HCT116 (cell line): Measurements from ENCODE around the gene FAM118A.

Source experiments
- CEBPB ChIP-seq: IDR thresholded peaks from 2 replicates; pipeline ENCODE4 v1.6.1; 2012; ENCODE audit warnings: low read depth
- ELF1 ChIP-seq: IDR thresholded peaks from 2 replicates; pipeline ENCODE4 v1.6.1; 2012; ENCODE audit warnings: low read depth, borderline replicate concordance
- EZH2 ChIP-seq: fragments of 200-600 bp; sonication (generic); IDR thresholded peaks from 2 replicates; pipeline ENCODE4 v1.6.1; 2017; ENCODE audit warnings: antibody characterized with exemption, mixed run types
- POLR2A ChIP-seq: IDR thresholded peaks from 2 replicates; pipeline ENCODE4 v1.7.0; 2011; ENCODE audit warnings: borderline replicate concordance; ENCODE audit not compliant: insufficient read depth, insufficient read length; ENCODE audit errors: extremely low read depth
- POLR2AphosphoS5 ChIP-seq: IDR thresholded peaks from 2 replicates; pipeline ENCODE4 v1.6.1; 2011; ENCODE audit warnings: mild to moderate bottlenecking, low read depth, low read length, moderate library complexity
- RAD21 ChIP-seq: IDR thresholded peaks from 2 replicates; pipeline ENCODE4 v1.6.1; 2012; ENCODE audit warnings: low read depth, mild to moderate bottlenecking
- SIN3A ChIP-seq: IDR thresholded peaks from 2 replicates; pipeline ENCODE4 v1.6.1; 2012; ENCODE audit warnings: low read depth
- SRF ChIP-seq: IDR thresholded peaks from 2 replicates; pipeline ENCODE4 v1.6.1; 2012; ENCODE audit warnings: low read depth
- TCF7L2 ChIP-seq: IDR thresholded peaks from 2 replicates; pipeline ENCODE4 v1.7.0; 2011; ENCODE audit warnings: borderline replicate concordance, inconsistent platforms; ENCODE audit not compliant: insufficient read depth, insufficient read length; ENCODE audit errors: extremely low read depth
- ZNF274 ChIP-seq: fragments of 200-500 bp; sonication (Bioruptor generic); IDR thresholded peaks from 2 replicates; pipeline ENCODE4 v1.6.1; 2014; ENCODE audit warnings: mild to moderate bottlenecking, low read depth, low read length, inconsistent platforms
- TF ChIP-seq, protein P1 (sequence below), 3 experiments: fragments of 200-600 bp in 1 of 3; sonication (generic) in 1 of 3; IDR thresholded peaks in 2 of 3; conservative IDR thresholded peaks in 1 of 3; 2 replicates each; pipeline ENCODE4 v1.5.1; 2012 to 2017; ENCODE audit warnings: low read depth in 2 of 3, low read length in 2 of 3, antibody characterized with exemption in 1 of 3, borderline replicate concordance in 1 of 3, control low read depth in 1 of 3, mild to moderate bottlenecking in 1 of 3, mixed read lengths in 1 of 3, mixed run types in 1 of 3, moderate library complexity in 1 of 3; ENCODE audit not compliant: insufficient read depth in 1 of 3
- TF ChIP-seq, protein P2 (sequence below): IDR thresholded peaks from 2 replicates; pipeline ENCODE4 v1.6.1; 2012
- TF ChIP-seq, protein P3 (sequence below): IDR thresholded peaks from 2 replicates; pipeline ENCODE4 v1.6.1; 2012

DNA sequence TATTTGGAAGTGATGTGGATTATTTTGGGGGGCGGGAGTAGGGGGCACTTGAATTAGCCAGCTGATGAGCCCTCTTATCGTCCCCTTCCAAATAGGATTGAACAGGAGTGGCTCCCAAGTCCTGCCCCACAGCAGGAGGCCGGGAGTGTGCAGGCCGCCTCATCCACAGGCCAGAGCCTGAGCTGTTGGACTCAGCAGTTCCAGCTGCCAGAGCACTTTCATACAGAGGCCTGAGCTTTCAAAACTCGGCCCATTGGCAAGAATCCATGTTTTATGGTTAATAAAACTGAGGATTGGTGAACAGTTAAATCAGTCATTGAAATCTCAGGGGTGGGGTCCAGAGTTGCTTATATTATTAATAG lies 9.6 kb downstream of the FAM118A start:
- TF ChIP-seq EZH2 (no peak), POLR2AphosphoS5 (no peak), SRF (no peak), CEBPB (no peak), TCF7L2 (no peak), SIN3A (no peak), ELF1 (no peak), POLR2A (no peak), ZNF274 (no peak), RAD21 (no peak)
- TF ChIP-seq, protein P1, sequence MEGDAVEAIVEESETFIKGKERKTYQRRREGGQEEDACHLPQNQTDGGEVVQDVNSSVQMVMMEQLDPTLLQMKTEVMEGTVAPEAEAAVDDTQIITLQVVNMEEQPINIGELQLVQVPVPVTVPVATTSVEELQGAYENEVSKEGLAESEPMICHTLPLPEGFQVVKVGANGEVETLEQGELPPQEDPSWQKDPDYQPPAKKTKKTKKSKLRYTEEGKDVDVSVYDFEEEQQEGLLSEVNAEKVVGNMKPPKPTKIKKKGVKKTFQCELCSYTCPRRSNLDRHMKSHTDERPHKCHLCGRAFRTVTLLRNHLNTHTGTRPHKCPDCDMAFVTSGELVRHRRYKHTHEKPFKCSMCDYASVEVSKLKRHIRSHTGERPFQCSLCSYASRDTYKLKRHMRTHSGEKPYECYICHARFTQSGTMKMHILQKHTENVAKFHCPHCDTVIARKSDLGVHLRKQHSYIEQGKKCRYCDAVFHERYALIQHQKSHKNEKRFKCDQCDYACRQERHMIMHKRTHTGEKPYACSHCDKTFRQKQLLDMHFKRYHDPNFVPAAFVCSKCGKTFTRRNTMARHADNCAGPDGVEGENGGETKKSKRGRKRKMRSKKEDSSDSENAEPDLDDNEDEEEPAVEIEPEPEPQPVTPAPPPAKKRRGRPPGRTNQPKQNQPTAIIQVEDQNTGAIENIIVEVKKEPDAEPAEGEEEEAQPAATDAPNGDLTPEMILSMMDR (IDR thresholded peaks at IDR 0.05 in 2 of 3, conservative IDR thresholded peaks at IDR 0.05 in 1 of 3; ENCODE audit: borderline replicate concordance in 1 of 3, insufficient read depth in 1 of 3, low read depth in 2 of 3, low read length in 2 of 3), result no peak
- TF ChIP-seq, protein P2, sequence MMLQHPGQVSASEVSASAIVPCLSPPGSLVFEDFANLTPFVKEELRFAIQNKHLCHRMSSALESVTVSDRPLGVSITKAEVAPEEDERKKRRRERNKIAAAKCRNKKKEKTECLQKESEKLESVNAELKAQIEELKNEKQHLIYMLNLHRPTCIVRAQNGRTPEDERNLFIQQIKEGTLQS, result no peak
- TF ChIP-seq, protein P3, sequence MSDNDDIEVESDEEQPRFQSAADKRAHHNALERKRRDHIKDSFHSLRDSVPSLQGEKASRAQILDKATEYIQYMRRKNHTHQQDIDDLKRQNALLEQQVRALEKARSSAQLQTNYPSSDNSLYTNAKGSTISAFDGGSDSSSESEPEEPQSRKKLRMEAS, result no peak
